Tibial nerve (tissue), 4 donors: ENCODE data around the gene ABLIM3. TPM values are rescaled to one million over a fixed set of nuclear protein-coding genes. Genes with fewer than 3 reads are reported as not detected.
A peak's percentile ranks its signal among the peaks of the same experiment; 100 is the strongest.
"Not testable (repeated sequence)": the region's sequence is repeated elsewhere in the genome, so short reads cannot be mapped to it uniquely, and the experiment has no call there.

Experiments used
- DNase-seq, 2 donors: peaks; one replicate each; pipeline ENCODE4 v3.0.0-alpha.2; 2019; ENCODE audit warnings: low spot score in 2 of 2
- H3K27ac ChIP-seq, 4 donors: fragments of 200-600 bp; sonication (generic) in 3 of 4; one replicate each; pipeline ENCODE4 v1.5.1; 2017 to 2019; ENCODE audit warnings: mild to moderate bottlenecking in 1 of 4
- H3K27me3 ChIP-seq, 2 donors: fragments of 200-600 bp; sonication (generic) in 1 of 2; one replicate each; pipeline versions ENCODE4 v1.5.1 to v1.6.0; 2017 to 2019
- H3K36me3 ChIP-seq, 3 donors: fragments of 200-600 bp; sonication (generic); one replicate each; pipeline ENCODE4 v1.5.1; 2018 to 2019
- H3K4me1 ChIP-seq, 4 donors: fragments of 200-600 bp; sonication (generic) in 3 of 4; one replicate each; pipeline ENCODE4 v1.5.1; 2017 to 2019
- H3K4me3 ChIP-seq, 4 donors: fragments of 200-600 bp; sonication (generic) in 3 of 4; one replicate each; pipeline ENCODE4 v1.5.1; 2017 to 2019; ENCODE audit warnings: mild to moderate bottlenecking in 1 of 4, moderate library complexity in 1 of 4
- H3K9me3 ChIP-seq, 4 donors: fragments of 200-600 bp; sonication (generic) in 3 of 4; one replicate each; pipeline ENCODE4 v1.5.1; 2017 to 2019
- CTCF ChIP-seq, 5 experiments: fragments of 200-600 bp in 3 of 5; fragments of 450-650 bp in 2 of 5; sonication (generic) in 3 of 5; IDR thresholded peaks; one replicate each; pipeline ENCODE4 v1.5.1; 2016 to 2019; ENCODE audit warnings: antibody characterized with exemption in 5 of 5, mild to moderate bottlenecking in 3 of 5, moderate library complexity in 2 of 5
- EP300 ChIP-seq, 2 donors: sonication (generic); formaldehyde crosslinking; IDR thresholded peaks; one replicate each; pipeline ENCODE4 v1.6.1; 2017; ENCODE audit warnings: antibody characterized with exemption in 2 of 2, mild to moderate bottlenecking in 1 of 2
- POLR2A ChIP-seq, 2 donors: fragments of 450-650 bp; IDR thresholded peaks; one replicate each; pipeline ENCODE4 v1.6.1; 2017; ENCODE audit warnings: antibody characterized with exemption in 2 of 2, mild to moderate bottlenecking in 2 of 2, moderate library complexity in 2 of 2
- WGBS, 2 donors: methylation state at CpG; one replicate each; pipeline ENCODE4 v1.1.5; 2018; 5-methylcytosine and 5-hydroxymethylcytosine counted together
- total RNA-seq, 4 donors: library from RNA; depleted of rRNA; stranded (reverse); fragments of >200 nt; gene quantifications; one replicate each; pipeline ENCODE4 v1.1.0, GENCODE V29; 2016

Gene ABLIM3
- total RNA-seq, 4 donors from 2014 or later, result 50.3 to 75.3 (median 52.3) TPM

GRCh38 chr5:149268928-149269557, 127.8 kb downstream of the ABLIM3 start:
- TF ChIP-seq EP300 (IDR thresholded peaks at IDR 0.05), result no peak
- no peak for TF ChIP-seq POLR2A (IDR thresholded peaks at IDR 0.05)
- TF ChIP-seq CTCF (IDR thresholded peaks at IDR 0.05), result peak; percentile 41 to 73 (median 60)
- no peak overlapping the region for H3K4me3 ChIP-seq
- peaks cover 0 to 16% (median 0%) of the 10 kb centered on the region in 4 donors for H3K9me3 ChIP-seq

GRCh38 chr5:149271195-149271715, 130.0 kb downstream of the ABLIM3 start:
- Histone ChIP-seq H3K4me1 (peaks cover 0 to 39% (median 9%) of the 10 kb centered on the region in 4 donors), H3K27me3 (no peaks in the 10 kb centered on the region), H3K36me3 (no peaks in the 10 kb centered on the region), H3K27ac (peak overlapping the region; percentile 57 to 91 (median 78)), H3K9me3 (peaks cover 0 to 16% (median 0%) of the 10 kb centered on the region in 4 donors), H3K4me3 (peak overlapping the region; percentile 42 to 80 (median 63))
- WGBS, 2 donors, result 7 to 9% methylated on average over 31 to 40 of the region's 40 CpGs
- TF ChIP-seq CTCF (IDR thresholded peaks at IDR 0.05), result no peak
- peak in 1 of 2 donors; percentile 25 for DNase-seq

More at GRCh38 chr5:149268928-149269557, 127.8 kb downstream of the ABLIM3 start:
- H3K4me1 ChIP-seq, result peaks cover 0 to 45% (median 9%) of the 10 kb centered on the region in 4 donors
- no peaks in the 10 kb centered on the region for H3K27me3 ChIP-seq
- H3K36me3 ChIP-seq, result no peaks in the 10 kb centered on the region
- DNase-seq, result no peak
- 64 to 67% methylated on average over 6 of the region's 6 CpGs for WGBS, 2 donors
- no peak overlapping the region for H3K27ac ChIP-seq

GRCh38 chr5:149271716-149272563, 130.6 kb downstream of the ABLIM3 start, which contains the start of gene AFAP1L1:
Gene AFAP1L1 (plus strand): TSS chr5:149271859. CDS start chr5:149271969, 110 bp downstream.
- peak within 1 kb of the TSS; percentile 78 to 91 (median 80) for H3K27ac ChIP-seq
- peak within 1 kb of the TSS; percentile 49 to 80 (median 63) for H3K4me3 ChIP-seq
- 1% methylated on average over 47 to 56 of the region's 81 CpGs for WGBS, 2 donors
- peaks cover 0 to 32% (median 6%) of the 10 kb centered on the region in 4 donors for H3K4me1 ChIP-seq
- H3K36me3 ChIP-seq, result no peaks in the 10 kb centered on the region
- DNase-seq, result peak; percentile 61 to 69
- H3K27me3 ChIP-seq, result no peaks in the 10 kb centered on the region
- H3K9me3 ChIP-seq, result peaks cover 0 to 16% (median 0%) of the 10 kb centered on the region in 4 donors
- TF ChIP-seq CTCF (IDR thresholded peaks at IDR 0.05), result peak in 1 of 5 experiments; percentile 5
- peak in 1 of 2 donors; percentile 84 for TF ChIP-seq EP300 (IDR thresholded peaks at IDR 0.05)
- peak; percentile 35 to 37 for TF ChIP-seq POLR2A (IDR thresholded peaks at IDR 0.05)

- H3K36me3 ChIP-seq, H3K27me3 ChIP-seq, DNase-seq: not testable (repeated sequence)
- Histone ChIP-seq H3K4me3 (peak overlapping the region; percentile 49 to 80 (median 63)), H3K9me3 (peaks cover 0 to 14% (median 0%) of the 10 kb centered on the region in 4 donors), H3K27ac (peak overlapping the region; percentile 77 to 91 (median 79)), H3K4me1 (peaks cover 0 to 32% (median 9%) of the 10 kb centered on the region in 4 donors)
- WGBS, 2 donors, result 51 to 58% methylated on average over 16 of the region's 16 CpGs
Measured at GRCh38 chr5:149272781-149273180, 131.5 kb downstream of the ABLIM3 start.

GRCh38 chr5:149273237-149273636, 131.9 kb downstream of the ABLIM3 start:
- peaks cover 0 to 9% (median 0%) of the 10 kb centered on the region in 4 donors for H3K9me3 ChIP-seq
- peaks cover 0 to 34% (median 11%) of the 10 kb centered on the region in 4 donors for H3K4me1 ChIP-seq
- DNase-seq, result no peak
- H3K4me3 ChIP-seq, result peak overlapping the region in 3 of 4 donors; percentile 56 to 80 (median 70)
- H3K27ac ChIP-seq, result peak overlapping the region in 3 of 4 donors; percentile 34 to 91 (median 77)
- TF ChIP-seq EP300 (IDR thresholded peaks at IDR 0.05) (no peak), CTCF (IDR thresholded peaks at IDR 0.05) (no peak), POLR2A (IDR thresholded peaks at IDR 0.05) (no peak)
- no peaks in the 10 kb centered on the region for H3K27me3 ChIP-seq
- WGBS, 2 donors, result 61 to 65% methylated on average over 5 of the region's 5 CpGs
- no peaks in the 10 kb centered on the region for H3K36me3 ChIP-seq
